Stimulated activated CD4-positive, alpha-beta T cell treated with anti-CD3 and anti-CD28 coated beads, Interleukin-4, amount 100 ng/mL, for 24 hours (primary cell): ENCODE data around the gene ZNF512.
A peak's percentile ranks its signal among the peaks of the same experiment; 100 is the strongest.
"Not testable (repeated sequence)": the region's sequence is repeated elsewhere in the genome, so short reads cannot be mapped to it uniquely, and the experiment has no call there.

ENCODE experiments used
- DNase-seq: peaks from one replicate; pipeline ENCODE4 v3.0.0-alpha.2; 2020

Gene ZNF512

DNA sequence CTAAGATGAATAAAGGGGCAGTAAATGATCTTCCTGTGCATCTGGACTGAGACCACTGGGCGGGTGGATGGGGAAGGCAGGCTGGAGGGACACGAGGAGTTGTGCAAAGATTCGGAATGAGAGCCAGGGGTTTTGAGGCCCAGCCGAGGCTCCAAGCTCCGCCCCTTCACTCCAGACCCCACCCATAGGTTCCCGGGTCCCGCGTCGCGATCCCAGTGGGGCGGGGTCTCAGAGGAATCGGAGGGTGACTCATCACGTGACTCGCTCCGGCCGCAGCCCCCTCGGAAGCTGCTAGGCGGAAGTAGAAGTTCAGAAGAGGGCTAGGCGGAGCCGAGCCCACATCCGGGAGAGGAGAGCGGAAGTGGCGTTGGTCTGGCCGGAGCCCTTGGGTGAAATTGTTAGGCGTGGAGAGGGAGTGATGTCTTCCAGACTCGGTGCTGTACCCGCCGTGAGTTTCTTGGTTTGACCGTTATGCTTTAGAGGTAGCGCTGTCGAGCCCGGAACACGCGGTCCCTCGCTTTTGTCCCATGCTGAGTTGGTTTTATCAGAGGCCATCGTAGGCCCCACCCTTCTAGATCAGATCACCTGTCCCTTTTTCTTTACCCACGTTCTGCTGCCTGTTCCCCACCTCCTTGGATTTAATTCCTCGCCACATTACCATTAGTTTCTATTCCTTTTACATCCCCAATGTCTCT lies at the start of gene ZNF512:
TSS of gene ZNF512 (plus strand) at position 348 of the 695 bp plus-strand sequence. CDS start at position 419, 71 bp downstream.
- peak; percentile 86 for DNase-seq

- DNase-seq, result no peak
These were observed 45.6 kb upstream of the ZNF512 start for GRCh38 chr2:27537287-27537686.

DNA sequence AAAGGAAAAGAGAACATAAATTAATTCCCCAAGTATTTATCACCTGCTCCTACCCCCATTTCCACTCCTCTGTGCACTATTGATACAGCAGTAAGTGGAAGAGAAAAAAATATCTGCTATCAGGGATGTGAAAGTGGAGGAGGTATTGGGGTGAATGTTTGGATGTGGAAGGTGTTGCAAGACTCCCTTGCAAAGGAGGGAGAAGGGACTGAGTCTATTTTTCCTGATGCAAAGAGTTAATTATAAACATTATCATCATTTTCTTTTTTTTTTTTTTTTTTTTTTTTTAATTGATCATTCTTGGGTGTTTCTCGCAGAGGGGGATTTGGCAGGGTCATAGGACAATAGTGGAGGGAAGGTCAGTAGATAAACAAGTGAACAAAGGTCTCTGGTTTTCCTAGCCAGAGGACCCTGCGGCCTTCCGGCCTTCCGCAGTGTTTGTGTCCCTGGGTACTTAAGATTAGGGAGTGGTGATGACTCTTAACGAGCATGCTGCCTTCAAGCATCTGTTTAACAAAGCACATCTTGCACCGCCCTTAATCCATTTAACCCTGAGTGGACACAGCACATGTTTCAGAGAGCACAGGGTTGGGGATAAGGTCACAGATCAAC lies 43.9 kb upstream of the ZNF512 start:
- not testable (repeated sequence) for DNase-seq

DNA sequence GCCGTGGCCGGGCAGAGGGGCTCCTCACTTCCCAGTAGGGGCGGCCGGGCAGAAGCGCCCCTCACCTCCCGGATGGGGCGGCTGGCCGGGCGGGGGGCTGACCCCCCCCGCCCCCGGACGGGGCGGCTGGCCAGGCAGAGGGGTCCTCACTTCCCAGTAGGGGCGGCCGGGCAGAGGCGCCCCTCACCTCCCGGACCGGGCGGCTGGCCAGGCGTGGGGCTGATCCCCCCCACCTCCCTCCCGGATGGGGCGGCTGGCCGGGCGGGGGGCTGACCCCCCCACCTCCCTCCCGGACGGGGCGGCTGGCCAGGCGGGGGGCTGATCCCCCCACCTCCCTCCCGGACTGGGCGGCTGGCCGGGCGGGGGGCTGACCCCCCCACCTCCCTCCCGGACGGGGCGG lies 43.2 kb upstream of the ZNF512 start:
- not testable (repeated sequence) for DNase-seq

GRCh38 chr2:27544143-27544821 lies 38.6 kb upstream of the ZNF512 start:
- DNase-seq, result no peak

DNA sequence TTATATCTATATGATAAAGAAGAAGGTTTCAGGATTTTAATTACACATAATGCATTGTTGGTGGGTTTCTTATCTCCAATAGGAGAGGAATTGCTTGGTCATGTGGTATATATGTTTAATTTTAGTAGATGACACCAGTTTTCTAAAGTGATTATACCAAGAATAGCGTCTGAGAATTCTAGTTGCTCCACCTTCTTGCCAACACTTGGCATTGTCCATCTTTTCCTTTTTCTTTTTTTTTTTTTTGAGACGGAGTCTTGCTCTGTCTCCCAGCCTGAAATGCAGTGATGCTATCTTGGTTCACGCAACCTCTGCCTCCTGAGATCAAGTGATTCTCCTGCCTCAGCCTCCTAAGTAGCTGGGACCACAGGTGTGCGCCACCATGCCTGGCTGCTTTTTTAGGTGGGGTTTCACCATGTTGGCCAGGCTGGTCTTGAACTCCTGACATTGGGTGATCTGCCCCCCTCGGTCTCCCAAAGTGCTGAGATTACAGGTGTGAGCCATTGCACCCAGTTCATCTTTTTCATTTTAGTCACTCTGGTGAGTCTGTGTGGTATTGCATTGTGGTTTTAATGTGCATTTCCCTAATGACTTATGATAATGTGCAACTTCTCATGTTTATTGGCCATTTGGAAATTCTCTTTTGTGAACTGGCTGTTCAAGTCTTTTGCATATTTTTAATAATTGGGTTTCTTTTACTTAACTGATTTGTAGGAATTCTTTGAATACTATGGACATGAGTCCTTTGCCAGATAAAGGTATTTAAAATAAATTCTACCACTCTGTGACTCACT lies 37.3 kb upstream of the ZNF512 start:
- no peak for DNase-seq

DNA sequence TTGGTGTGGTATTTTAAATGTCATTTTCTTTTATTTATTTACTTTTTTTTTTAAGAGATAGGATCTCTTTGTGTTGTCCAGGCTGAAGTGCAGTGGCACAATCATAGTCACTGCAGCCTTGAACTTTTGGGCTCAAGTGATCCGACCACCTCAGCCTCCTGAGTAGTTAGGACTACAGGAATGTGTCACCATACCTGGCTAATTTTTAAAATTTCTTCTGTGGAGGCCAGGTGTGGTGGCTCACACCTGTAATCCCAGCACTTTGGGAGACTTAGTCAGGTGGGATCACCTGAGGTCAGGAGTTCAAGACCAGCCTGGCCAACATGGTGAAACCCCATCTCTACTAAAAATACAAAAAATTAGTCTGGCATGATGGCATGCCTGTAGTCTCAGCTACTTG lies 33.5 kb upstream of the ZNF512 start:
- DNase-seq, result no peak

- DNase-seq, result no peak
These were observed 31.3 kb upstream of the ZNF512 start for GRCh38 chr2:27551514-27551913.

- no peak for DNase-seq
These were observed 29.9 kb upstream of the ZNF512 start for GRCh38 chr2:27552941-27553340.

- not testable (repeated sequence) for DNase-seq
These were observed 28.4 kb upstream of the ZNF512 start for GRCh38 chr2:27554451-27554850.

GRCh38 chr2:27559228-27559627 lies 23.6 kb upstream of the ZNF512 start:
- DNase-seq, result no peak

- no peak for DNase-seq
These were observed 21.8 kb upstream of the ZNF512 start for GRCh38 chr2:27561060-27561459.

DNA sequence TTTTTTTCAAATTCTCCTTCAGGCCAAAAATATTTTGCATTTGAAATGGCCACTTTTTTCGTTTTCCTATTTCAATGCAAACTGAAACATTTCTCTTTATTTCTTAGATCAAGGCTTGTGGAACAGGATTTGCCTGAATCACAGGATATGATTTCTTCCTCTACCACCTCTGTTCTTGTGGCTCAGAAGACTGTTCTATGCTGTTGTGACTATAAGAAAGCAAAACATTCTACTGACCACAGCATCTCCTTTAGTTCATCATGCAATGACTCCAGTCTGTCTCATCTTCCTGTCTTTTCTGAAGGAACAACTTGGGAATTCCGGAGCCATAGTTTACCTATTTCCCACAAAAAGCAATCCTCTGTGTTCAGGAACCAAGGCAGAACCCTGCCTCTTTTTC lies 16.2 kb upstream of the ZNF512 start:
- DNase-seq, result no peak

DNA sequence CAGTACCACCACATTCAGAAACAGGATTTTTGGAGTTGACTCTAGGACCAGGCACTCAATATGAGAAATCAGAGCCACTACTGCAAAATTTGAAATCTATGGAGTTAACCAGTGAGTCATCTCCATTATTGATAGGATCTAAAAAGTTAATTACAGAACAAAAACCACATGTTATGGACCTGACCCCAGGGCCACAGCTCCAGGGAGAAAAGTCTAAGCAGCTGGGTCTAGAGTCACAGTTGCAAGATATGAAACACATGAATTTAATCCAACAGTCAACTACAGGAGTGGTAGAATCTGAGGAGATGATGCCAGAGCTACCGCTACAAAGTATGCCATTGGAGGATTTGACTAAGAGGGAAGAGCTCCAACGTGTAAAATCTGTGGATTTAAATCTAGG lies 13.4 kb upstream of the ZNF512 start:
- no peak for DNase-seq

DNA sequence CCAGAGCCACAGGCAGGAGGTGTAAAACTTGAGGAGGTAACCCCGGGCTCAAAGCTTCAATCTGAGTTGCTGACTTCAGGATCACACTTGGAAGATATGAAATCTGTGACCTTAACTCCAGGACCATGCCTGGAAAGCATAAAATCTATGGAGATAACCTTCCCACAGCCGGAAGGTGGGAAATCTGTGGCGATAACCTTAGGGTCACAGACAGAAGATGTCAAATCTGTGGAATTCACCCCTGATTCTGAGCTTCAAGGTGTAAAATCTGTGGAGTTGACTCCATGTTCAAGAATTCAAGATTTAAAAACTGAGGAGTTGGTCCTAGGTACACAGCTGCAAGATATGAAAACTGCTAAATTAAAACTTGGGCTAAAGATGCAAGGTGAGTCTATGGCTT lies 11.6 kb upstream of the ZNF512 start:
- DNase-seq, result no peak

- DNase-seq, result no peak
These were observed 11.2 kb upstream of the ZNF512 start for GRCh38 chr2:27571681-27572080.

GRCh38 chr2:27572439-27572838 lies 10.4 kb upstream of the ZNF512 start:
- no peak for DNase-seq

DNA sequence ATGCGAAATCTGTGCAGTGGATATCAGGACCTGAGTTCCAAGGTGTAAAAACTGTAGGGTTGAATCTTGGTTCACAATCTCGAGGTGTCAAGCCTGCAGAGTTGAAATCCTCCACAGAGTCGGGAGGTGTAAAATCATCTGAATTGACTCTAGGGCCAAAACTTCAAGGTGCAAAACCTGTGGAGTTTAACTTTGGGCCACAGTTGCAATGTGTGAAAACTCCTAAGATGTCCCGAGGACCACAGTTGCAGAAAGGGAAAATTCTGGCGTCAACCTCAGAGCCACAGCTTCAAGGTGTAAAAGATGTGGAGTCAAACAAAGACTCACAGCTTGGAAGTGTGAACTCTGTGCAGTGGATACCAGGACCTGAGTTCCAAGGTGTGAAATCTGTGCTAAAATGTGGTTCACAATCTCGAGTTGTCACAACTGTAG lies 9.8 kb upstream of the ZNF512 start:
- DNase-seq, result no peak

DNA sequence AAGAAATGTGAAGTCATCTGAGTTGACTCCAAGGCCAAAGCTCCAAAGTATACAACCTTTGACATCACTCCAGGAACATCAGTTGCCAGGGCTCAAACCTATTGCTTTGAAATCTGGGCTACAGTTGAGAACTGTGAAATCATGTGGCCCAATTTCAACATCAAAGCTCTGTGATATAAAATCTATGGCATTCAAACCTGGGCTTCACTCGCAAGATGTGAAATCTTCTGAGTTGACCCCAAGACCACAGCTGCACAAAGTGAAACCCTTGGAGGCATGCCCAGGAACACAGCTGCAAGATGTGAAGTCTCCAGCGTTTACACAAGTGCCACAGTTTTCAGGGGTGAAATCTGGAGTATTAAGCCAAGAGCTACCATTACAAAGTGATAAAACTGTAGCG lies 9.4 kb upstream of the ZNF512 start:
- no peak for DNase-seq

DNA sequence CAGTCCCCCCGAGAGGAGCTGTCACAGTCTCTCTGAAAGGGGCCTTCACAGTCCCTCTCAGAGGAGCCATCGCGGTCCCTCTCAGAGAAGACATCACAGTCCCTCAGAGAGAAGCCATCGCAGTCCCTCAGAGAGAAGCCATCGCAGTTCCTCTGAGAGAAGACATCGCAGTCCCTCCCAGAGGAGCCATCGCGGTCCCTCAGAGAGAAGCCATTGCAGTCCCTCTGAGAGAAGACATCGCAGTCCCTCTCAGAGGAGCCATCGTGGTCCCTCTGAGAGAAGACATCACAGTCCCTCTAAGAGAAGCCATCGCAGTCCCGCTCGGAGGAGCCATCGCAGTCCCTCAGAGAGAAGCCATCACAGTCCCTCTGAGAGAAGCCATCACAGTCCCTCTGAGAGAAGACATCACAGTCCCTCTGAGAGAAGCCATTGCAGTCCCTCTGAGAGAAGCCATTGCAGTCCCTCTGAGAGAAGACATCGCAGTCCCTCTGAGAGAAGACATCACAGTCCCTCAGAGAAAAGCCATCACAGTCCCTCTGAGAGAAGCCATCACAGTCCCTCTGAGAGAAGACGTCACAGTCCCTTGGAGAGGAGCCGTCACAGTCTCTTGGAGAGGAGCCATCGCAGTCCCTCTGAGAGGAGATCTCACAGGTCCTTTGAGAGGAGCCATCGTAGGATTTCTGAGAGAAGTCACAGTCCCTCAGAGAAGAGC lies 1.3 kb upstream of the ZNF512 start:
- DNase-seq, result no peak

GRCh38 chr2:27582129-27582694 lies 630 bp upstream of the ZNF512 start:
- no peak for DNase-seq

DNA sequence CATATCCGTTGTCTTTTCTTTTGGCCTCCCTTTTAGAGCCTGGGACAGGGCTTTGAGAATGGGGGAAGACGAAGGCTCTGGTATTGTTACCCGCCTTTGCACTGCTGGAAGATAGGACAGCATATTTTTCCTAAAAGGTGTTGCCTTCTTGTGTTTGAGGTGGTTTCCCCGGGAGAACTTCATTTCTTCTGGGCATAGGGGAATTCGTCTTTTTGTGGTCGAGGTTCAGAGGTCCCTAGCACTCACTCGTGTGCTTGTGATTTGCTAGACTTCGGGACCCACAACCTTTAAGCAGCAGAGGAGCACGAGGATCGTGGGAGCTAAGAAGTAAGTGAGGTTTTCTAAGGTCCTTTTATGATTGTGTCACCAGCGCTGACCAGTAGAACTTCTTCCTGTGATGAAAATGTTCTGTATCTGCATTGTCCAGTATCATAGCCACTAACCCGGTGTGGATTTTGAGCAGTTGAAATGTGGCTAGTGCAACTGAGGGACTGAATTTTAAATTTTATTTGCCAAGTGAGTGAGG lies 611 bp downstream of the ZNF512 start:
- DNase-seq, result no peak
